ENCODE measurements around the gene GPR157.

DNA sequence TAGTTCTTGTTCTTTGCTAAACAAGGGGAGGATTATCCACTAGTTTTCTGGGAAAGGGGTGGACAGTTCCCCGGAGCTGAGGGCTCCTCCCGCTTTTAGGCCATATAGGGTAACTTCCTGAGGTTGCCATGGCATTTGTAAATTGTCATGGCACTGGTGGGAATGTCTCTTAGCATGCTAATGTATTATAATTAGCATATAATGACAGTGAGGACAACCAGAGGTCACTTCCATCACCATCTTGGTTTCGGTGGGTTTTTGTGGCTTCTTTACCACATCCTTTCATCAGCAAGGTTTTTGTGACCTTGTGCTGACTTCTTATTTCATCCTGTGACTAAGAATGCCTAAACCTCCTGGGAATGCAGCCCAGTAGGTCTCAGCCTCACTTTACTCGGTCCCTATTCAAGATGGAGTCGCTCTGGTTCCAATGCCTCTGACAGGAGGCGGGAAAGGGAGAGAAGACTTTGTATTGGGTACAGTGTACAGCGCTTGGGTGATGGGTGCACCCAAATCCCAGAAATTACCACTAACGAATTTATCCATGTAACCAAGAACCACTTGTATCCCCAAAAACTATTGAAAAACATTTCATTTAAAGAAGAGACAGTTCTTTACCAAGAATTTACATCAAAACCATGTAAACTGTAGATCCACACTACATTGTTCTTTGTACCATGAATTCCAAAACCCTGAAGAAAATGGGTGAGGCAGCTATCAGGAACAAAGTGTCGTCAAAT, 50.7 kb downstream of the GPR157 start:
- TF ChIP-seq, protein P1, sequence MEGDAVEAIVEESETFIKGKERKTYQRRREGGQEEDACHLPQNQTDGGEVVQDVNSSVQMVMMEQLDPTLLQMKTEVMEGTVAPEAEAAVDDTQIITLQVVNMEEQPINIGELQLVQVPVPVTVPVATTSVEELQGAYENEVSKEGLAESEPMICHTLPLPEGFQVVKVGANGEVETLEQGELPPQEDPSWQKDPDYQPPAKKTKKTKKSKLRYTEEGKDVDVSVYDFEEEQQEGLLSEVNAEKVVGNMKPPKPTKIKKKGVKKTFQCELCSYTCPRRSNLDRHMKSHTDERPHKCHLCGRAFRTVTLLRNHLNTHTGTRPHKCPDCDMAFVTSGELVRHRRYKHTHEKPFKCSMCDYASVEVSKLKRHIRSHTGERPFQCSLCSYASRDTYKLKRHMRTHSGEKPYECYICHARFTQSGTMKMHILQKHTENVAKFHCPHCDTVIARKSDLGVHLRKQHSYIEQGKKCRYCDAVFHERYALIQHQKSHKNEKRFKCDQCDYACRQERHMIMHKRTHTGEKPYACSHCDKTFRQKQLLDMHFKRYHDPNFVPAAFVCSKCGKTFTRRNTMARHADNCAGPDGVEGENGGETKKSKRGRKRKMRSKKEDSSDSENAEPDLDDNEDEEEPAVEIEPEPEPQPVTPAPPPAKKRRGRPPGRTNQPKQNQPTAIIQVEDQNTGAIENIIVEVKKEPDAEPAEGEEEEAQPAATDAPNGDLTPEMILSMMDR (IDR thresholded peaks at IDR 0.05): no peak
- no peak for TF ChIP-seq POLR2A (IDR thresholded peaks at IDR 0.05)

Data from Peyer's patch (tissue), 4 donors.